RWPE2 (cell line): ENCODE results near the gene ENGASE.

ENCODE experiments used
- ATAC-seq: fragments of 200-7000 bp; cut with Tn5 transposase; 3 replicates; pipeline ENCODE4 v1.9.1; 2021; ENCODE audit warnings: low read depth
- DNase-seq: peaks from one replicate; pipeline ENCODE4 v3.0.0-alpha.2; 2020; ENCODE audit warnings: low spot score
- H3K27ac ChIP-seq: fragments of 450-650 bp; 2 replicates; pipeline ENCODE4 v1.5.1; 2017; ENCODE audit warnings: mild to moderate bottlenecking; ENCODE audit not compliant: poor library complexity, severe bottlenecking
- H3K27me3 ChIP-seq: fragments of 250-450 bp; sonication (Bioruptor Pico); 2 replicates; pipeline ENCODE4 v1.5.1; 2021; ENCODE audit warnings: mild to moderate bottlenecking, moderate library complexity; ENCODE audit not compliant: insufficient read depth, poor library complexity, severe bottlenecking
- H3K36me3 ChIP-seq: fragments of 250-450 bp; sonication (Bioruptor Pico); 2 replicates; pipeline ENCODE4 v1.5.1; 2020; ENCODE audit warnings: low read depth, mild to moderate bottlenecking, moderate library complexity
- H3K4me1 ChIP-seq: fragments of 250-450 bp; sonication (Bioruptor Pico); 2 replicates; pipeline ENCODE4 v1.5.1; 2021; ENCODE audit warnings: mild to moderate bottlenecking, moderate library complexity; ENCODE audit not compliant: insufficient read depth, poor library complexity, severe bottlenecking
- H3K4me3 ChIP-seq: fragments of 250-450 bp; sonication (Bioruptor Pico); 2 replicates; pipeline ENCODE4 v1.5.1; 2021; ENCODE audit warnings: mild to moderate bottlenecking, moderate library complexity; ENCODE audit not compliant: severe bottlenecking
- H3K9me3 ChIP-seq: fragments of 250-450 bp; sonication (Bioruptor Pico); 2 replicates; pipeline ENCODE4 v1.5.1; 2021; ENCODE audit warnings: mild to moderate bottlenecking, moderate library complexity; ENCODE audit not compliant: severe bottlenecking
- CTCF ChIP-seq: fragments of 450-650 bp; IDR thresholded peaks from one replicate; pipeline ENCODE4 v1.5.1; 2017; ENCODE audit warnings: mild to moderate bottlenecking, moderate library complexity; ENCODE audit not compliant: poor library complexity, severe bottlenecking

The ENGASE gene

GRCh38 chr17:79130536-79131273 is 56.1 kb downstream of the ENGASE start:
- H3K9me3 ChIP-seq = no peaks in the 10 kb centered on the region
- TF ChIP-seq CTCF = no peak
- H3K27ac ChIP-seq = no peak overlapping the region
- H3K4me1 ChIP-seq = no peaks in the 10 kb centered on the region
- H3K4me3 ChIP-seq = no peak overlapping the region
- ATAC-seq (no peak), DNase-seq (no peak)
- peaks cover 83% of the 10 kb centered on the region for H3K27me3 ChIP-seq
- H3K36me3 ChIP-seq = no peaks in the 10 kb centered on the region

- no peak overlapping the region for H3K27ac ChIP-seq
- H3K4me1 ChIP-seq = no peaks in the 10 kb centered on the region
- peaks cover 83% of the 10 kb centered on the region for H3K27me3 ChIP-seq
- no peak overlapping the region for H3K4me3 ChIP-seq
- DNase-seq (no peak), ATAC-seq (no peak)
- H3K36me3 ChIP-seq = no peaks in the 10 kb centered on the region
- no peaks in the 10 kb centered on the region for H3K9me3 ChIP-seq
- no peak for TF ChIP-seq CTCF
Measured at GRCh38 chr17:79131274-79131635, 56.6 kb downstream of the ENGASE start.

- ATAC-seq (no peak), DNase-seq (no peak)
- Histone ChIP-seq H3K9me3 (no peaks in the 10 kb centered on the region), H3K27me3 (peaks cover 83% of the 10 kb centered on the region), H3K27ac (no peak overlapping the region), H3K4me3 (no peak overlapping the region), H3K4me1 (no peaks in the 10 kb centered on the region), H3K36me3 (no peaks in the 10 kb centered on the region)
- TF ChIP-seq CTCF = no peak
Measured at GRCh38 chr17:79131701-79132100, 57.1 kb downstream of the ENGASE start.

- Histone ChIP-seq H3K27ac (no peak overlapping the region), H3K4me3 (no peak overlapping the region), H3K9me3 (no peaks in the 10 kb centered on the region), H3K36me3 (no peaks in the 10 kb centered on the region), H3K27me3 (peaks cover 83% of the 10 kb centered on the region), H3K4me1 (no peaks in the 10 kb centered on the region)
- DNase-seq (no peak), ATAC-seq (no peak)
- no peak for TF ChIP-seq CTCF
Measured at GRCh38 chr17:79132271-79133064, 57.8 kb downstream of the ENGASE start.

- Histone ChIP-seq H3K27me3 (peaks cover 83% of the 10 kb centered on the region), H3K9me3 (no peaks in the 10 kb centered on the region)
- no peak for ATAC-seq
Measured at GRCh38 chr17:79133214-79133613, 58.6 kb downstream of the ENGASE start.

More at GRCh38 chr17:79133214-79133613, 58.6 kb downstream of the ENGASE start:
- Histone ChIP-seq H3K36me3 (no peaks in the 10 kb centered on the region), H3K4me1 (no peaks in the 10 kb centered on the region), H3K27ac (no peak overlapping the region), H3K4me3 (no peak overlapping the region)
- no peak for DNase-seq
- no peak for TF ChIP-seq CTCF
